Right lobe of liver (tissue), 4 donors: Measurements from ENCODE around the gene NCF4.

Experiments used
- POLR2A ChIP-seq: fragments of 450-650 bp; IDR thresholded peaks from one replicate; pipeline ENCODE4 v1.6.1; 2017; ENCODE audit warnings: antibody characterized with exemption, mild to moderate bottlenecking
- TF ChIP-seq, protein P1 (sequence below), 4 donors: fragments of 200-600 bp in 3 of 4; fragments of 450-650 bp in 1 of 4; IDR thresholded peaks; one replicate each; pipeline versions ENCODE4 v1.5.1 to v1.8.0; 2016 to 2022; ENCODE audit warnings: antibody characterized with exemption in 4 of 4, mild to moderate bottlenecking in 2 of 4
- donor health status: DM: no; HTN: no; CAD: no.
- donor health status: DM: no; HTN: no; CAD: no.
- donor health status: DM: no; HTN: yes; CAD: no.

DNA sequence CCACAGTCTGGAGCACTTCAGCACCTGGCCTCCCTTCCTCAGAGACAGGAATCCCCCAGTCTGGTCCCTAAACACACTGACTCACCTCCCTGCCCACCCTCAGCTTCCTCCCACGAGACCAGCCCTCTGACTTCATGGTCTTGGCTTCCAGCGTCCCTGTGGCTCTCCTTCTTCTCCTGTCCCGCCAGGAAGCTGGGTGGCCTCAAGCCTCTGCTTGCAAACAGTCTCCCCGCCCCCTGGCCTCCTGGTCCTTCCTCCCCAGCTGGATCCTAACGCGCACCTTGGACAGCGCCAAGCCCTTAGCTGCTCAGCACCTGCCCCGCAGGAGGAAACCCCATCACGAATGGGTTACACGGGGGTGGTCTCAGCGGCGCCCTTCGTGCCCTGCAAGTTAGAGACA, 4.5 kb downstream of the NCF4 start:
- TF ChIP-seq, protein P1, sequence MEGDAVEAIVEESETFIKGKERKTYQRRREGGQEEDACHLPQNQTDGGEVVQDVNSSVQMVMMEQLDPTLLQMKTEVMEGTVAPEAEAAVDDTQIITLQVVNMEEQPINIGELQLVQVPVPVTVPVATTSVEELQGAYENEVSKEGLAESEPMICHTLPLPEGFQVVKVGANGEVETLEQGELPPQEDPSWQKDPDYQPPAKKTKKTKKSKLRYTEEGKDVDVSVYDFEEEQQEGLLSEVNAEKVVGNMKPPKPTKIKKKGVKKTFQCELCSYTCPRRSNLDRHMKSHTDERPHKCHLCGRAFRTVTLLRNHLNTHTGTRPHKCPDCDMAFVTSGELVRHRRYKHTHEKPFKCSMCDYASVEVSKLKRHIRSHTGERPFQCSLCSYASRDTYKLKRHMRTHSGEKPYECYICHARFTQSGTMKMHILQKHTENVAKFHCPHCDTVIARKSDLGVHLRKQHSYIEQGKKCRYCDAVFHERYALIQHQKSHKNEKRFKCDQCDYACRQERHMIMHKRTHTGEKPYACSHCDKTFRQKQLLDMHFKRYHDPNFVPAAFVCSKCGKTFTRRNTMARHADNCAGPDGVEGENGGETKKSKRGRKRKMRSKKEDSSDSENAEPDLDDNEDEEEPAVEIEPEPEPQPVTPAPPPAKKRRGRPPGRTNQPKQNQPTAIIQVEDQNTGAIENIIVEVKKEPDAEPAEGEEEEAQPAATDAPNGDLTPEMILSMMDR (IDR thresholded peaks at IDR 0.05), result no peak
- TF ChIP-seq POLR2A, result no peak
